Activated naive CD4-positive, alpha-beta T cell treated with anti-CD3 and anti-CD28 coated beads, Interleukin-2, amount 50 U/mL, for 24 hours (primary cell): ENCODE data around the gene GPLD1.

Experiments
- H3K27ac Mint-ChIP-seq: one replicate; pipeline ENCODE4 v1.8.0; 2021; ENCODE audit warnings: mild to moderate bottlenecking, mixed read lengths
- H3K27me3 Mint-ChIP-seq: one replicate; pipeline ENCODE4 v1.8.0; 2021; ENCODE audit warnings: mixed read lengths
- H3K36me3 Mint-ChIP-seq: one replicate; pipeline ENCODE4 v1.8.0; 2021; ENCODE audit warnings: mixed read lengths
- H3K4me1 Mint-ChIP-seq: one replicate; pipeline ENCODE4 v1.8.0; 2021; ENCODE audit warnings: mixed read lengths
- H3K4me3 Mint-ChIP-seq: one replicate; pipeline ENCODE4 v1.8.0; 2021; ENCODE audit warnings: mild to moderate bottlenecking, mixed read lengths
- H3K9me3 Mint-ChIP-seq: one replicate; pipeline ENCODE4 v1.8.0; 2021; ENCODE audit warnings: mixed read lengths

Gene GPLD1

DNA sequence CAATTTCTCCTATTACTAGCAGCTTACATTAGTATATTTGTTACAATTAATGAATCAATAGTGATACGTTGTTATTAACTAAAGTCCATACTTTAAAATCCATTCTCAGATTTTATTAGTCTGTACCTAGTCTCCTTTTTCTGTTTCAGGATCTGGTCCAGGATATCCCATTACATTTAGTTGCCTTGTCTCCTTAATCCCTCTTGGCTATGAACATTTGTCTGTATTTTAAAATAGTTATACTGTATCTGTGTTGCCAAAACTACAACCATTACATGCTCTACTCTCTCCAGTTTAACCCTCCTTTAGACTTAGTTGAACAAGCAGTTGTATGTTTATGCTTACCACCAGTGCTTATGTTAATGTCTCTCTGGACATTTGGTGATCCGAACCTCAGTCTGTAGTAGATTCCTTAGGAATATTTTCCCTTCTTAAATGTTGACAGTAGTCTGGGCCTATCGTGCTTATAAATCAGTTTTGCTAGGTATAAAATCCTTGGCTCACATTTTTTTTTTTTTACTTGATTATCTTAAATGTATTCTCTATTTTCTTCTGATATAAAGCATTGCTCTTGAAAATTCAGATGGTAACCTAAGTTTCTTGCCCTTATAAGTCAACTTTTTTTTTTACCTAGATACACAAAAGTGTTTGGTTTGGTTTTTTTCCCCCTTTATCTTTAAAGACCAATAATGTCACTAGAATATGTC, 17.6 kb upstream of the GPLD1 start:
- Mint-ChIP-seq H3K36me3 (peaks cover 48% of the 10 kb centered on the region), H3K4me1 (peaks cover 17% of the 10 kb centered on the region), H3K4me3 (no peak overlapping the region), H3K27ac (peak overlapping the region; percentile 15), H3K9me3 (no peaks in the 10 kb centered on the region), H3K27me3 (no peaks in the 10 kb centered on the region)

DNA sequence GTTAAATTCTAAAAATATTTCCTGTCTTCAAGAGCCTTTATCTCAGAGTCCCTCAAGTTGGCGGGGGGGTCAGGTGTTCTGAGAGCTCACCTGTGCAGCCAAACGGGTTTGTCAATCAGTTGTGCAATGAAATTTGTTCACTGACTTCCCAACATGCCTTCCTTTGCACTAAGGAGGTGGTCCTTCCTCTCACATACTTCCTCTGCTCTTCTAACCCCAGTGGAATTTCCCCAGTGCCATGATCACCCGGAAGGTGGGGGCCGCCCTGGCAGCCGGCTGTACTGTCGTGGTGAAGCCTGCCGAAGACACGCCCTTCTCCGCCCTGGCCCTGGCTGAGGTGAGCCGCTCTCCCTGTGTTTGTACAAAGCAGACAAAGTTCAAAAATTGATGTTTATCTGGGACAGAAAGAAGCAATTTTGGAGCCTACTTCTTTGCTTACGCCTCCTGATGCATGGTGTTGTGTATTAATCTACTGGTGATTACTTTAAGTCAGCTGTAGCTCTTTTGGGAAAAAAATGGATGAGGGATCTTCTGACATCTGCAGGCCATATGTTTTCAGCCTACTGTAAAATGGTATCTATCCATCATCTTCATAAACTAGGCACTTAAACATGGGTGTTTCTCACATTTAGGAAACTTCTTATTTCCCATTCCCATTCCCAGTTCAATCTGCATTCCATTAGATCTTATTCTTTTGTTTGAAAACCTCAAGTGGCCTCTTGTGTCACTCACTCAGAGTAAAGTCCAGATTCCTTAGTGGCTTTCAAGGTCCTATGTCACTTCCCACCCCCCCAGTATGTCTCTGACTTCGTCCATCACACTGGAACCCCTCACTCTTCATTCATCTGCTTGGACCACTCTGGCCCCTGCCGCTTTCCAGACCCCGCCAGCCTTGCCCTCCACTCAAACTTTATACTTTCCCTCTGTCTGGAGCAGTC, 15.5 kb upstream of the GPLD1 start:
- H3K27ac Mint-ChIP-seq: peak overlapping the region; percentile 6
- no peak overlapping the region for H3K4me3 Mint-ChIP-seq
- H3K4me1 Mint-ChIP-seq: peaks cover 20% of the 10 kb centered on the region
- H3K27me3 Mint-ChIP-seq: no peaks in the 10 kb centered on the region
- H3K36me3 Mint-ChIP-seq: peaks cover 45% of the 10 kb centered on the region
- no peaks in the 10 kb centered on the region for H3K9me3 Mint-ChIP-seq

DNA sequence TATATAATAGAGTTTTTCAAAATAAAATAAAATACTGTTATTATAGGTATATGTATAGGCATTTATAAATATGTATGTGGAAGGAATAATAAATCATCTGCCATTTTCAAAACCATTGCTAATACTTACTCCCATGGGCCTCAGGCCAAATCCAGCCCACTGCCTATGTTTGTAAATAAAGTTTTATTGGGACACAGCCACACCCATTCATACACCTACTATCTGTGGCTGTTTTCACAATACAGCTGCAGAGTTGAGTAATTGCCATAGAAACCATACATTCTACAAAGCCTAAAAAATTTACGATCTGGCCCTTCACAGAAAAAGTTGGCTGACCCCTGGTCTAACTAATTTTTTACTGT, 14.9 kb upstream of the GPLD1 start:
- H3K36me3 Mint-ChIP-seq: peaks cover 39% of the 10 kb centered on the region
- peaks cover 14% of the 10 kb centered on the region for H3K4me1 Mint-ChIP-seq
- no peaks in the 10 kb centered on the region for H3K9me3 Mint-ChIP-seq
- no peaks in the 10 kb centered on the region for H3K27me3 Mint-ChIP-seq
- no peak overlapping the region for H3K27ac Mint-ChIP-seq
- H3K4me3 Mint-ChIP-seq: no peak overlapping the region

DNA sequence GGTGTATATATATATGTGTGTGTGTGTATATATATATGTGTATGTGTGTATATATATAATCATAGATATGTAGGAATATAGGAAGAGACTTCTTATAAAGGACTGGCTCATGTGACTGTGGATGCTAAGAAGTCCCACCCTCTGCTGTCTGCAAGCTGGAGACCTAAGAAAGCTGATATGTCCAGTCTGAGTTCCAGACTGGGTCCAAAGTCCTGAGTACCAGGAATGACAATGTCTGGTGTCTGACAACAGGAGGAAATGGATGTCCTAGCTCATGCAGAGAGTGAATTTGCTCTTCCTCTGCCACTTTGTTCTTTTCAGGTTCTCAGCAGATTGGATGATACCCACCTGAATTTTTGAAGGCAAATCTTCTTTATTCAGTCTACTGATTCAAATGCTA, 12.5 kb upstream of the GPLD1 start:
- no peaks in the 10 kb centered on the region for H3K9me3 Mint-ChIP-seq
- H3K36me3 Mint-ChIP-seq: peaks cover 29% of the 10 kb centered on the region
- H3K27ac Mint-ChIP-seq: no peak overlapping the region
- H3K4me3 Mint-ChIP-seq: no peak overlapping the region
- peaks cover 17% of the 10 kb centered on the region for H3K4me1 Mint-ChIP-seq
- no peaks in the 10 kb centered on the region for H3K27me3 Mint-ChIP-seq

DNA sequence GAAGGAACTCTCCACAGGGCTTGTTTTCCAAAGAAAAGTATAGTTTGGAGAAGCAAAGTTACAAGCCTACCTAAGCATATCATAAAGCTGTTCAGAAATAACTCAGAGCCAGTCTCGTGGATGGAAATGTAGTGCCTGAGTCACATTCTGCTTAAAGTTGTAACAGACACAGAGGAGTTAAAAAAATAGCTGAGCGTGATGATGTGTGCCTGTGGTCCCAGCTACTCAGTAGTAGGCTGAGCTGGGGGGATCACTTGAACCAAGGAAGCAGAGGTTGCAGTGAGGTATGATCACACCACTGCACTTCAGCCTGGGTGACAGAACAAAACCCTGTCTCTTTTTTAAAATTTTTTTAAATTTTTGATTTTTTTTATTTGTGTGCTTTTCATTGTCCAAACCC, 12.0 kb upstream of the GPLD1 start:
- Mint-ChIP-seq H3K27me3 (no peaks in the 10 kb centered on the region), H3K4me1 (peaks cover 17% of the 10 kb centered on the region), H3K9me3 (no peaks in the 10 kb centered on the region), H3K36me3 (peaks cover 30% of the 10 kb centered on the region), H3K27ac (peak overlapping the region; percentile 17), H3K4me3 (no peak overlapping the region)

DNA sequence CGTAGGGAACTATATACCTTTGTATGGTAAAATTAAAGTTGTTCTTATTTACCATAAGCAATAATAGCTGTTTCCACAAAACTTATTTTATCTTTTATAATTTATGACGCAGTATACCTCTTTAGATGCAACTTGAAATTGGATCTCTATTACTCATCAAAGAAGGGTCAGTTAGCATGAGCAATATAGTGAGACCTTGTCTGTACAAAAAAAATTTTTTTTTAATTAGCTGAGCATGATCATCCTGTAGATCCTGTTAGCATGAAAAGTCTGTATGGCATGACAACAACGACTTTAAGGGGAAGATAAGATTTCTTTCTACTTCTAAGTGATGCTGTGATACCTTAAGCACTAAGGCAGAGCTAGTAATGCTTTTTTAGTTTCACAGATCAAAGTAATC, 11.3 kb upstream of the GPLD1 start:
- Mint-ChIP-seq H3K27ac (no peak overlapping the region), H3K9me3 (no peaks in the 10 kb centered on the region), H3K4me1 (peaks cover 18% of the 10 kb centered on the region), H3K36me3 (peaks cover 28% of the 10 kb centered on the region), H3K27me3 (no peaks in the 10 kb centered on the region), H3K4me3 (no peak overlapping the region)

DNA sequence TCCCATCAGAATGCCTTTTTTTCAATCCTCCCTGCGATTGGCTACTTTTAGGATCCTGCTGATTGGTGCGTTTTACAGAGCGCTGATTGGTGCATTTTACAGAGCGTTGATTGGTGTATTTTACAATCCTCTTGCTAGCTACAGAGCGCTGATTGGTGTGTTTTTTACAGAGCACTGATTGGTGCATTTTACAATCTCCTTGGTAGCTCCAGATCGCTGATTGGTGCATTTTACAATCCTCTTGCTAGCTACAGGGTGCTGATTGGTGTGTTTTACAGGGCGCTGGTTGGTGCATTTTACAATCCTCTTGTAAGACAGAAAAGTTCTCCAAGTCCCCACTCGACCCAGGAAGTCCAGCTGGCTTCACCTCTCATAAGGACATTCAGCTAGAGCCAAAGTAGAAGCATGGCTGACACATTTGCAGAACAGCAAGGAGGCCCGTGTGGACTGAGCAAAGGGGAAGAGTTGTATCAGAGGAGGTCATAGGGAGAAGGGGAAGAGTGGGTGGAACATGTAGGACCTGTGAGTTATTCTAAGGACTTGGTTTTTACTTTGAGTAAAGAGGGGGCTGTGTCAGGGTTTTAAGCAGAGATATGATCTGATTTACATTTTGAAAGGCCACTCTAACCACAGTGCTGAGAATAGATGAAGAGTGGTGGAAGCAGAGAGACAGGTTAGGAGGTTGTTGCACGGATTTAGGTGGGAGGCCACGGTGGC, 8.0 kb upstream of the GPLD1 start:
- Mint-ChIP-seq H3K36me3 (peaks cover 15% of the 10 kb centered on the region), H3K27ac (no peak overlapping the region), H3K4me3 (no peak overlapping the region), H3K27me3 (no peaks in the 10 kb centered on the region), H3K9me3 (no peaks in the 10 kb centered on the region), H3K4me1 (peaks cover 32% of the 10 kb centered on the region)

DNA sequence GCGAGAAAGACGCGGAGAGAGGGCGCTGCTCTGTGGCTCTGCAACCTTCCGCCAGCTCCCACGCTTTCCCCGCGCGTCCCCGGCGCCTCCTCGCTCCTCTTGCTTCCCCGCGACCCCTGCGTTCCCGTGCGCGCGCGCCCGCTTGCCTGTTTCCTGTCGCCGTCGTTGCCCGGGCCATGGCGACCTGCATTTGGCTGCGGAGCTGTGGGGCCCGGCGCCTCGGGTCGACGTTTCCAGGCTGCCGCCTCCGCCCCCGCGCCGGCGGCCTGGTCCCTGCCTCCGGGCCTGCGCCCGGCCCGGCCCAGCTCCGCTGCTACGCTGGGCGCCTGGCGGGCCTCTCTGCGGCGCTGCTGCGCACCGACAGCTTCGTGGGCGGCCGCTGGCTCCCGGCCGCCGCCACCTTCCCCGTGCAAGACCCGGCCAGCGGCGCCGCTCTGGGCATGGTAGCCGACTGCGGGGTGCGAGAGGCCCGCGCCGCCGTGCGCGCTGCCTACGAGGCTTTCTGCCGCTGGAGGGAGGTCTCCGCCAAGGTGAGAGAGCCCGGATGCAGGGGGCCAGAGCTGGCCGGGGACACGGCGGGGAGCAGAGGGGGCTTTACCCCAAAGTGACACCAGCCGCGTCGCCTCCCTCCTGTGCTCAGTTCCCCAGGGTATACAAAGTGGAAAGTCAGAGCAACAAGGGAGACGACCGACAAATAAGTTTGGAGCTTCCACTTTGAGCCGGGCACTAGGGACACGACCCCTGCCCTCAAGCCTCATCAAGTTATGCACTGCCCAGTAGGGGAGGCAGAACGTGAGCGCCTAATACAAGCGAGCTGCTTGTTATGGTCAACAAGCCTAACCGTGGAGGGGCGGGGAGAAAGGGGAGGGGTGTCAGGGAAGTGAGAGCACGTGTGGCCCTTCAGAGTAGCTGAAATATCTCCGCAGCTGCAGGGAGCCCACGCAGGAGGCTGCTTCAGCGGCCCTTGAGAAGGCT, 5.7 kb upstream of the GPLD1 start, which contains the start of gene ALDH5A1:
ALDH5A1 (plus strand) TSS at position 149 of the 975 bp plus-strand sequence; CDS start at position 177, 28 bp downstream.
- peak within 1 kb of the TSS; percentile 88 for H3K4me3 Mint-ChIP-seq
- H3K27me3 Mint-ChIP-seq: no peaks in the 10 kb centered on the region
- H3K27ac Mint-ChIP-seq: peak within 1 kb of the TSS; percentile 86
- no peaks in the 10 kb centered on the region for H3K9me3 Mint-ChIP-seq
- peaks cover 13% of the 10 kb centered on the region for H3K36me3 Mint-ChIP-seq
- H3K4me1 Mint-ChIP-seq: peaks cover 29% of the 10 kb centered on the region

DNA sequence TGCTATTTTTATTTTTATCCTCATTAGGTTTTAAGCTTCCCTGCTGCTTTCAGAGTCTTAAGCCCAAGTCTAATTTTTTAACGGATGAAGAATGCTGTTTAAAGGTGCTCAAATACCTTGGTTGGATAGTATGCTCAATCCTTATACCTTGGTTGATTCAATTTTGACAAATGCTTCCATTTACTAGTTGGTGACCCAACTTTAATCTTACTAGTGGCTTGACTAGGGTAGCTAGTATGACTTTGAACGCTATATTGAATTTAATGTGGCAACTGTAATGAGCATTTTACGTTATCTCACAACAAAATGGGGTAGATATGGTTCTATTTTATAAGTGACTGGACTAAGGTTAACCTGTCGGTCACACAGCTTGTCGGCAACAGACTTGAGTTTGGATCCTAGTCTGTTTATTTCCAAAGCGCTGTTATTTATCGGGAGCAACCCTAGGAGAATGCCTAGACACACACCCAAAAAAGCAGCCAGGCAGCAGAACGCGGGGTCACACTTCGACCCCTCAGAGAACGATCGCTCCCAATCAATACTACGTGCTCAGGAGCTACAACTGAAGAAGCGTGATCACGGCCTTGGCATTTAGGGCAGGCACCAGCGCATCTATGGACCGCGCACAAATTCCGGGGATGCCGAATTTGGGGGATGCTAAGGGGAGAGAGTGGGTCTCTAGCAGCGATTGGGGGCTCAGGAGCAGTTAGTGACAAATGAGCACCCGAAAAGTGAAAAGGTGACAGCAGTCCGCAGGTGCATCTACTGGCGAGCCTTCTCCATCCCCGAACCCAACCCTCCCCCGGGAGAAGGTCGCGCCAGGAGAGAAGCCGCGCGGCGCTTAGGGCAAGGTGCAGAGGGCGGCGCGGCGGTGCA, 4.8 kb upstream of the GPLD1 start:
- H3K27ac Mint-ChIP-seq: peak overlapping the region; percentile 51
- H3K36me3 Mint-ChIP-seq: peaks cover 13% of the 10 kb centered on the region
- H3K27me3 Mint-ChIP-seq: no peaks in the 10 kb centered on the region
- peak overlapping the region; percentile 88 for H3K4me3 Mint-ChIP-seq
- no peaks in the 10 kb centered on the region for H3K9me3 Mint-ChIP-seq
- H3K4me1 Mint-ChIP-seq: peaks cover 26% of the 10 kb centered on the region

DNA sequence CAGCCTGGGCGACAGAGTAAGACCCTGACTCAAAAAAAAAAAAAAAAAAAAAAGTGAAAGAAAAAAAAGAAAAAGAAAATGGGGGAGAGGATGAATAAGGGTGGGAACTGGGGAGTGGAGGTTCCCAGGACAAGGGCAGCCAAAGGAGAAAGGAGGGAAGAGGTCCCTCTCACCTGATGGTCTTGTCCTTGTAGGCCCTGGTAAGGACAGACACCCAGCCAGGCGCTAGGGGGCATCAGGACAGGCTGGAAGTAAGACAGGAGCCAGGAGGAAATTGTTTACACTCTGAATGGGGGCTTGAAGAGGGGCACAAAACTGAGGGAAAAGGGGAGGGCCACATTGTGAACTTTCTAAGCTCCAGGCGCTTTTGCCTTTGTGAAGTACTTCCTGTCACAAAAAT, 3.1 kb upstream of the GPLD1 start:
- H3K9me3 Mint-ChIP-seq: no peaks in the 10 kb centered on the region
- no peak overlapping the region for H3K4me3 Mint-ChIP-seq
- peak overlapping the region; percentile 4 for H3K27ac Mint-ChIP-seq
- H3K36me3 Mint-ChIP-seq: peaks cover 9% of the 10 kb centered on the region
- H3K4me1 Mint-ChIP-seq: peaks cover 19% of the 10 kb centered on the region
- no peaks in the 10 kb centered on the region for H3K27me3 Mint-ChIP-seq

DNA sequence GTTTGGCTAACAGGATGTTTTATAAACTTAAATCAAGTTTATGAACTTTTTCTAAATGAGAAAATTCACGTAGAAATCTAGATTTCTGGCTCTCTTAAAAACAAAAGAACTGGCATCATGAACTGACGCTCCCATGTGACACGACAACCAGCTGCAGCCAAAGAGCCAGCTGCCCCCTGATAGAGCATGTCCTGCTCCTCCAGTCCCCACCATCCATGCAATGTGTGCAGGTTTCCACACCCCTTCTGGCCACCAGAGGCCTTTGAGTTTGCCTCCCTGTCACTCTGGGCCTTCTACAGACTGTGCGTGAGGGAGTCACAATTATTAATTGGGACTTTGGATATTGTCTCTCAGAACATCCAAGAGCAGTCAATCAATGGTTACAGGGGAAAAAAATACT, 1.6 kb upstream of the GPLD1 start:
- Mint-ChIP-seq H3K9me3 (no peaks in the 10 kb centered on the region), H3K27me3 (no peaks in the 10 kb centered on the region), H3K4me3 (no peak overlapping the region), H3K4me1 (peaks cover 19% of the 10 kb centered on the region), H3K36me3 (peaks cover 2% of the 10 kb centered on the region), H3K27ac (no peak overlapping the region)

DNA sequence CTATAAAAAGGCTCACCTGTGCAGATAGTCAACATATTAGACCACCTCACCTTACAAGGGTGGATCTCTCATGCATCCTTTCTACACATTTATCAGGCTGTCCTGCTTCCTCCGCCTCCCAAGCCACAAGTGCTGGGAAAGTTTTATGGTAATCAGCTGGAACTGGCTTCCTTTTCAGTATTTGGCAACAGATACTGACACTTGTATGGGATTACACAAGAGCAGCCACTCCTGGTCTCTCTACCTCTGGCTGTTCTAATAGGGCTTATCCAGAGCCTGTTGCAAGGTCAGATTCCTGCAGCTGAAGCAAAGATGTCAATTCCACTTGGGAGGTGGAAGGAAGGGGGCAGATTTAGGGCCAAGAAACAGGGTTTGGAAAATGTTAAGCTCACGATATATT, 503 bp upstream of the GPLD1 start:
- Mint-ChIP-seq H3K4me3 (no peak overlapping the region), H3K27ac (no peak overlapping the region), H3K36me3 (no peaks in the 10 kb centered on the region), H3K4me1 (peaks cover 15% of the 10 kb centered on the region), H3K9me3 (no peaks in the 10 kb centered on the region), H3K27me3 (no peaks in the 10 kb centered on the region)

DNA sequence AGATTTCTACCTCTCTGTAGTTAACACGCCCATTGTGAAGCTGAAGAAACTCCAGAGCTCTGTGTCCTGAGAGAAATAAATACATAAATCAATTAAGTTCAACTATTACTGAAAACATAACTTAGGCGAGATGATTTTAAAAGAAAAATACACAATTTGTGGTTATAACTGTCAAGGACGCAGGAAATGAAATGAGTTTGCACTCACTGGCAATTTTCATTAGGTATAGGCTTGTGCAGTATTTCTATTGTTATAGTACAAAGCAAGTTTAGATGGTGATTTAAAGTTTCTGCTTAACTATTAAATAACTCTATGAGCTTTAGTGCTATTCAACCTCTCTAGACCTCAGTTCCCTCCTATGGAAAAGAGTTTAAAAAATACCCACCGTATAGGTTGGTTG, 3.3 kb downstream of the GPLD1 start:
- Mint-ChIP-seq H3K27me3 (no peaks in the 10 kb centered on the region), H3K27ac (no peak overlapping the region), H3K4me3 (no peak overlapping the region), H3K36me3 (no peaks in the 10 kb centered on the region), H3K9me3 (no peaks in the 10 kb centered on the region), H3K4me1 (no peaks in the 10 kb centered on the region)

DNA sequence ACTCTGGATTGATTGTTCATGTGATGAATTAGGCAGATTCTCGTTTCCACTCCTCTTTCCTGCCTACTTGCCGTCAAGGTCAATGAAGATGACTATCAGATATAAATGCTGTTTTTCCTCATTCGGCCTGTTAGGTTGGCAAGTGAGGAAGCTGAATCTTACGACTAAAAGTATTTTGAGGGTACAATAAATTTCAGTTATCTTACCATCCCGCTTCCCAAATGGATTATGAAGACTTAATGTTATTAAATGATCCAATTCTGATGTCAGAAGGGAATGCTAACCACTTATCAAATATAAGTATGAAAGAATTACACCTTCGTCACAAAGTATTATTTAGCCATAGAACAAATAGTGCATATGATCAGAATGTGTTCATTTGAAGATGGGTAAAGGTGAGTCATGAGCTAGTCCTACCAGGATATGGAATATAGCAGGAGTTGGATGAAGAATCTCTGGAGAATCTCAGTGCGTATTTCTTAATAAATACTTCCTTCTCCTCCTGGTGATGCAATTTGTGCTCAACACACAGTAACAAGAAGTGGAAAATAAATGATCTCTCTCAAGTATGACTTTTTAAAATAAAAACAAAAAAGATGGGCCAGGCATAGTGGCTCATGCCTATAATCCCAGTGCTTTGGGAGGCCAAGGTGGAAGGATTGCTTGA, 4.6 kb downstream of the GPLD1 start:
- Mint-ChIP-seq H3K36me3 (no peaks in the 10 kb centered on the region), H3K27ac (no peak overlapping the region), H3K4me1 (no peaks in the 10 kb centered on the region), H3K27me3 (no peaks in the 10 kb centered on the region), H3K4me3 (no peak overlapping the region), H3K9me3 (no peaks in the 10 kb centered on the region)
